HG02973 (cell line): ENCODE measurements around the gene DDO.
"Not testable (repeated sequence)": the region's sequence is repeated elsewhere in the genome, so short reads cannot be mapped to it uniquely, and the experiment has no call there.

Source experiments
- ATAC-seq: cut with Tn5 transposase; IDR thresholded peaks from one replicate; pipeline ENCODE4 v1.9.1; 2021; ENCODE audit warnings: moderate library complexity; ENCODE audit not compliant: unreplicated experiment

Gene DDO

GRCh38 chr6:110369066-110369465 is 46.3 kb downstream of the DDO start:
- ATAC-seq = no peak

- no peak for ATAC-seq
Observed at GRCh38 chr6:110368284-110368683, 47.1 kb downstream of the DDO start.

GRCh38 chr6:110367825-110368224 is 47.5 kb downstream of the DDO start:
- ATAC-seq = no peak

DNA sequence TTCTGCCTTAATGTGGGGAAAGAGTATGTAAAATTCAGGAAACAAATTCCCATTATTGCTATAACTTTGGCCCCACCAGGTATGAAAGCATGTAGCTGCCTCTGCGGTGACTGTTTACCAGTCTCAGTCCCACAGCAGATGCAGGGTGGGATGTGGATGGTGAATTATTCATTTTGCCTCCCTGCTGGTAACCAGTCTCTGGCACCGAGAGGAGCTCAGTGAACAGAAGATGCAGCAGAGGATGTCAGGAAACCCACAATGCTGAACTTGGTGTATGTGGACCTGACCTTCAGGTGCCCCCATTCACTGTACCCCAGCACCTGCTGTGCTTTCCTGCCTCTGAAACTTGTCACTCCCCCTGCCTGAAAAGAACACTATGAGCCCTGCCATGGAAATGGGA is 48.4 kb downstream of the DDO start:
- no peak for ATAC-seq

DNA sequence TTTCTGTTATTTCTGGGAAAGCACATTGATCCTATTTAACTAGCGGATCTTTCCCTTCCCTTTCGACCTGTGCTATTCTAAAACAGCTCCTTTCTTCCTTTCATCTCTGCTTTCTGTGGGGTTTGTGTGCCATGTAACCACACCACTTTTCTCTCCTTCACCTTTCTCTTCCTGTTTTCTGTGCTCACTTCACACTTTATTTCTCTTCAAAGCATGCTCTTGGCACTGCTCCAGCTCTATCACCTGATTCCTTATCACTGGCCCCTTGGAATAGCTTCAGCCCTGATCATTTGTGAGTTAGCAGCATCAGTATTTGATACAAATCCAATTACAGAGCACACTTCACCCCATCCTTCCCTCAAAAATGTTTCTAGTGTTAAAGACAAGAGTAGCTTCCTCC is 49.1 kb downstream of the DDO start:
- no peak for ATAC-seq

- no peak for ATAC-seq
Observed at GRCh38 chr6:110364364-110365105, 50.8 kb downstream of the DDO start.

GRCh38 chr6:110363748-110364147 is 51.6 kb downstream of the DDO start:
- ATAC-seq = no peak

GRCh38 chr6:110360676-110361075 is 54.7 kb downstream of the DDO start:
- ATAC-seq = no peak

DNA sequence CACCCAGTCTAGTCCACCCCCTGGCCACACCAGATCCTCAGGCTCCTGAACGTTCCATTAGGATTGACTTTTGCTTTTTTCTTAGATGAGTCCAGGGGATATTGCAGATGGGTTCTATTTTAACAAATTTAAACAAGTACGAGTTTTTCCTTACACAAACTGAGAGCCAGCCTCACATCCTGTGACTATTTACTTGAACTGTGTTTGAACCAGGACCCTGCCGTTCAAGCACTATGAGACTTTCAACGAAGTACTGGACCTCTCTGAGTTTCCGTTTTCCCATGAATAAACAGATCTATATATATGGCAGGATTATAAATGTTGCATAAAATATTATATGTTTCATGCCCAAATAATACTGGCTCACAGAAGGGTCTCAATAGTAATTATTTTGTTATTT is 55.8 kb downstream of the DDO start:
- ATAC-seq = no peak

DNA sequence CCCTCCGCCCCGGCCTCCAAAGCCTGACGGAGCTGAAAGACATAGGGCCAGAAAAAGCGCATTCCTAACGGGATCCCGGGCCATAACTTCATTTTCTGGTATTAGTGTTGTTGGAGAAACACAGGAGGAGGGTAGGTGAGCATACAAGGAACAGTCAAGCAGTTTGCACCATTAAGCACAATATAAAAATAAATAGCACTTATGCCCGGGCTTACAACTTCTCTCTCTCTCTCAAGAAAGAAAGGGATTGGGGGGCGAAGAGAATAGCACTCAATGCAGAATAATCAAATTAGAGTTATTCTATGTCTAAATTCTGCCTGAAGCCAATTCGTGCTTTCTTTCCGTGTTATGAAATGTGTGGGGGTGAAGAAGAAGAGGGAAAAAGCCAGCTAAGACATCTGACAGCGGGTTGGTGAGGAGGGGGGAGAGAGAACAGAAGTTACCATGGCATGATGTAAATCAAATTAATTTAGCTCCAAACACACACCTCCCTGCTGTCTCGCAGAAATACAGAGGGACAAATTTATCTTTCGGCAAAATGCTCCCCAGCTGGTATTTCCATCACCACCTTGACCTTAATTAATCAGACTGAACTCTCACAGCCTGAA is 56.7 kb downstream of the DDO start:
- ATAC-seq = no peak

- no peak for ATAC-seq
Observed at GRCh38 chr6:110357664-110358552, 57.5 kb downstream of the DDO start, which contains the start of gene METTL24. METTL24 (minus strand) TSS chr6:110358349; CDS start chr6:110358272, 77 bp downstream.

DNA sequence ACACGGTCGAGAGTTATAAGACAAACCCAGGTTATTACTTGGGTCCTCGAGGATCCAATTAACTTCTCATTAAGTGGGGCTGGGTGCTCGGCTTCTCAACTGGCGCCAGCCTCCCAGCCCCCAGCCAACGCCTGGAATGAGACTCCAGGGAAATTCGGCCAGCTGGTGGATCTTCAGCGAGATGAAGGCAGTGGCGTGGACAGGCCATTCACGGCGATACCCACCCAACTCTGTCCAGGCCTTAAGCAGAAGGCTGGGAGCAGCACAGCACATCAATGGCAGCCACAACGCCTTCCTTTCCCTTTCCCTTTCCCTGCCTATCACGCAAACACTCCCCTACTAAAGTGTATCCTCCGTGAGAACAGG is 58.1 kb downstream of the DDO start:
- ATAC-seq = no peak

- no peak for ATAC-seq
Observed at GRCh38 chr6:110356778-110357177, 58.6 kb downstream of the DDO start.

- ATAC-seq = no peak
Observed at GRCh38 chr6:110355727-110356126, 59.6 kb downstream of the DDO start.

- ATAC-seq = no peak
Observed at GRCh38 chr6:110355022-110355421, 60.4 kb downstream of the DDO start.

DNA sequence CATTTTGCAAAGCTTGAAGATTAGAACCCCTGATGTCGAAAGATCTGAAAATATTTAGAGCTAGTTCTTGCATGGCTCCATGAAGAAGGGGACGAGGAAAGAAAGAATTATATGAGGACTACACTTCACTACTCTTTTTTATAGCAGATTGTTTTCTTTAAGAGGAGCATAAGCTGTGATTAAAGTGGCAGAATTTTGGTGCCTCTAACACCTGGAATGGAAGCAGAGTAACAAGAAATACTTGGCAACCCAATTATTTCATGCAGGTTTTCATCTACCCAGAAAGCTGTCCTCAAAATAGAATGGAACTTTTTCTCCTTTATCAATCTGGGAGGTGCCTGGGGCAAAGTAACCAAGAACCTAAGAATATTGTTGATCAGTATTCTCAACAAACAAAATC is 61.2 kb downstream of the DDO start:
- ATAC-seq = no peak

GRCh38 chr6:110353457-110354001 is 61.8 kb downstream of the DDO start:
- no peak for ATAC-seq

- no peak for ATAC-seq
Observed at GRCh38 chr6:110352563-110353262, 62.7 kb downstream of the DDO start.

- ATAC-seq = no peak
Observed at GRCh38 chr6:110351986-110352385, 63.4 kb downstream of the DDO start.

DNA sequence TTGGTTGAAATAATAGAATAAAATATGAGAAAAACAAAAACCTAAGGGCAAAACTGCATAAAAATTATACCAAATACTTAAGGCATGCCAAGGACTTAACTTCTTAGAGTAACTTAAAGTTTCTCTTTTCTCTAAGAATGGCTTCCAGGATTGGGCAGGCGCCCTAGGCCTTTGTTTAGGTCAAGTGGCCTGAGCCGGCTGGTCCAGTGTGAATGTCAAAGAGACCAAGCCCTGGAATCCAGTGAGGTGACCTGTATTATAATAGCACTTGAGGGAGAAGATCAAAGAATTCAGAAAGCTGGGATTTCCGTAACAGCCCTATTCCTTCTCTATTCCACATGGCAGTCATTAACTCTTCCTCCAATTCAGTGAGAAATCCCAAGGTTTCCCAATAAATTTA is 63.8 kb downstream of the DDO start:
- ATAC-seq = no peak

DNA sequence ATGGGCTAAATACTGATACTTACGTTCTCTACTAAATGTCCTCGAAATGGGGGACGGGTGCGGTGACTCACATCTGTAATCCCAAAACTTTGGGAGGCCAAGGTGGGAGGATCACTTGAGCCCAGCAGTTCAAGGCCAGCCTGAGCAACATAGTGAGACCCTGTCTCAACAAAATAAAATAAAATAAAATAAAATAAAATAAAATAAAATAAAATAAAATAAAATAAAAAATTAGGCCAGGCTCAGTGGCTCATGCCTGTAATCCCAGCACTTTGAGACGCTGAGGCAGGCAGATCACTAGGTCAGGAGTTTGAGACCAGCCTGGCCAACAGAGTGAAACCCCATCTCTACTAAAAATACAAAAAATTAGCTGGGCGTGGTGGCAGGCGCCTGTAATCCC is 64.8 kb downstream of the DDO start:
- not testable (repeated sequence) for ATAC-seq
